Activated CD8-positive, alpha-beta T cell treated with anti-CD3 and anti-CD28 coated beads for 36 hours (primary cell): Measurements from ENCODE around the gene CCND3. TPM values are rescaled to one million over a fixed set of nuclear protein-coding genes. Genes with fewer than 3 reads are reported as not detected.

Source experiments
- ATAC-seq: fragments of 200-7000 bp; cut with Tn5 transposase; one replicate; pipeline ENCODE4 v1.10.0; 2021; ENCODE audit warnings: mild to moderate bottlenecking, moderate library complexity
- CTCF ChIA-PET: fragments of 350-600 bp; sonication (Branson Sonifier 250); formaldehyde crosslinking; loops from one replicate; lab custom pipeline; 2021; ENCODE audit warnings: antibody characterized with exemption; lab: Charles Lee
- POLR2A ChIA-PET: fragments of 350-600 bp; sonication (Branson Sonifier 250); formaldehyde crosslinking; loops from one replicate; lab custom pipeline; 2021; ENCODE audit warnings: antibody characterized with exemption; lab: Charles Lee
- DNase-seq: peaks from one replicate; pipeline ENCODE4 v3.0.0-alpha.2; 2020
- H3K27ac Mint-ChIP-seq: one replicate; pipeline ENCODE4 v1.8.0; 2021; ENCODE audit warnings: mild to moderate bottlenecking, mixed read lengths
- H3K27me3 Mint-ChIP-seq: one replicate; pipeline ENCODE4 v1.8.0; 2021; ENCODE audit warnings: mixed read lengths
- H3K36me3 Mint-ChIP-seq: one replicate; pipeline ENCODE4 v1.8.0; 2021; ENCODE audit warnings: low read depth, mixed read lengths
- H3K4me1 Mint-ChIP-seq: one replicate; pipeline ENCODE4 v1.8.0; 2021; ENCODE audit warnings: low read depth, mixed read lengths
- H3K4me3 Mint-ChIP-seq: one replicate; pipeline ENCODE4 v1.8.0; 2021; ENCODE audit warnings: mild to moderate bottlenecking, moderate library complexity, mixed read lengths
- H3K9me3 Mint-ChIP-seq: one replicate; pipeline ENCODE4 v1.8.0; 2021; ENCODE audit warnings: mixed read lengths
- intact Hi-C: fragments of 100-400 bp; cut with micrococcal nuclease; formaldehyde crosslinking; loops from one replicate; pipeline ENCODE4 v1.10.0; 2022
- total RNA-seq, 2 experiments: library from RNA; stranded (reverse); gene quantifications; one replicate each; pipeline ENCODE4 v1.2.3, GENCODE V29; 2021
- TF ChIP-seq, protein P1 (sequence below): fragments of 200-600 bp; IDR thresholded peaks from one replicate; pipeline ENCODE4 v1.8.0; 2022; ENCODE audit warnings: antibody characterized with exemption, mild to moderate bottlenecking

CCND3 gene
- total RNA-seq, 2 experiments from 2014 or later = 457 to 459 TPM

DNA sequence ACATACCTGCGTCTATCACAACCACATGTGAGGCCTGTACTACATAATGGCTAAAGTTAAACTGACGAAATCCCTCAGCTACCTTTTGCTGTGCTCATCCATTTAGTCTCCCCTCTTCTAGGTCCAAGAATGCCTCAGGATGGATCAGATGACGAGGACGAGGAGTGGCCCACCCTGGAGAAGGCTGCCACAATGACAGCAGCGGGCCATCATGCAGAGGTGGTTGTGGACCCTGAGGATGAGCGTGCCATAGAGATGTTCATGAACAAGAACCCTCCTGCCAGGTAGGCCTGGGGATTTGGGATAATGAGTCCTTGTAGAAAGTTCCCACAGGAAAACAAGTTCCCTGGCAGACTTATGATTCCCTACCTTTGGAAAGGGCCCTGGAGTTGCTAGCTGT lies 14.4 kb downstream of the CCND3 start:
- no peak for DNase-seq
- H3K36me3 Mint-ChIP-seq = peaks cover 66% of the 10 kb centered on the region
- H3K4me1 Mint-ChIP-seq = peaks cover 46% of the 10 kb centered on the region
- intact Hi-C loops = loop anchor here (10.0 kb wide), 2 partner anchors 142 to 288 kb away; partner anchors contain the start of genes MRPS10, PRICKLE4 and TOMM6
- TF ChIP-seq, protein P1, sequence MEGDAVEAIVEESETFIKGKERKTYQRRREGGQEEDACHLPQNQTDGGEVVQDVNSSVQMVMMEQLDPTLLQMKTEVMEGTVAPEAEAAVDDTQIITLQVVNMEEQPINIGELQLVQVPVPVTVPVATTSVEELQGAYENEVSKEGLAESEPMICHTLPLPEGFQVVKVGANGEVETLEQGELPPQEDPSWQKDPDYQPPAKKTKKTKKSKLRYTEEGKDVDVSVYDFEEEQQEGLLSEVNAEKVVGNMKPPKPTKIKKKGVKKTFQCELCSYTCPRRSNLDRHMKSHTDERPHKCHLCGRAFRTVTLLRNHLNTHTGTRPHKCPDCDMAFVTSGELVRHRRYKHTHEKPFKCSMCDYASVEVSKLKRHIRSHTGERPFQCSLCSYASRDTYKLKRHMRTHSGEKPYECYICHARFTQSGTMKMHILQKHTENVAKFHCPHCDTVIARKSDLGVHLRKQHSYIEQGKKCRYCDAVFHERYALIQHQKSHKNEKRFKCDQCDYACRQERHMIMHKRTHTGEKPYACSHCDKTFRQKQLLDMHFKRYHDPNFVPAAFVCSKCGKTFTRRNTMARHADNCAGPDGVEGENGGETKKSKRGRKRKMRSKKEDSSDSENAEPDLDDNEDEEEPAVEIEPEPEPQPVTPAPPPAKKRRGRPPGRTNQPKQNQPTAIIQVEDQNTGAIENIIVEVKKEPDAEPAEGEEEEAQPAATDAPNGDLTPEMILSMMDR = no peak
- CTCF ChIA-PET = interaction anchor here (0.7 to 21.4 kb wide), 5 partner anchors 8 to 119 kb away, joined by 3 to 392 read pairs (median 4); partner anchors contain the start of gene TAF8
- POLR2A ChIA-PET = interaction anchor here (1.2 to 16.7 kb wide), 3 partner anchors 10 to 119 kb away, joined by 3 to 358 read pairs (median 58); partner anchors contain the start of gene TAF8
- no peak for ATAC-seq
- H3K27ac Mint-ChIP-seq = peak overlapping the region; percentile 64
- no peak overlapping the region for H3K4me3 Mint-ChIP-seq
- no peaks in the 10 kb centered on the region for H3K27me3 Mint-ChIP-seq
- no peaks in the 10 kb centered on the region for H3K9me3 Mint-ChIP-seq

DNA sequence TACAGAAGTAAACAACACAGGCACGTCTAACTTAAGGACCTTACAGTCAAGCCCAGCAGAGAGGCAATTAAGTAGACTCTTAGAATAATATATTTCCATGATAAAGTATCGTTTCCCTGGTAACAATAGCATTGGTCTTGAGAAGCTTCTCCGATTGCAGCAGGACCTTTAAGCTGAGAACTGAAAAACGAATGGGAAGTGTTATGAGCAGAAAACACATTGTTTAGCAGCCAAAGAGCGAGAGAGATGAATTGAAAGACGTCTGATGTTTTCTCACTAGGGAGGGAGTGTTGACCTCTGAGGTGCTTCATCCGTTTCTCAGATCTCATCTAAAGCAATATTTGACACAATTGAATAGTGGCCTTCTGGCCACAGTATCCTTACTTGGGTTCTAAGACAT lies 19.5 kb downstream of the CCND3 start:
- intact Hi-C loops = loop anchor here (5.0 to 10.0 kb wide), 3 partner anchors 120 to 293 kb away; partner anchors contain the start of genes MRPS10, PRICKLE4 and TOMM6
- Mint-ChIP-seq H3K4me3 (peak overlapping the region; percentile 93), H3K4me1 (peaks cover 50% of the 10 kb centered on the region), H3K36me3 (peaks cover 39% of the 10 kb centered on the region), H3K27me3 (no peaks in the 10 kb centered on the region), H3K27ac (peak overlapping the region; percentile 99), H3K9me3 (no peaks in the 10 kb centered on the region)
- TF ChIP-seq, protein P1 = no peak
- POLR2A ChIA-PET = interaction anchor here (0.8 to 3.7 kb wide), 12 partner anchors 9 to 135 kb away, joined by 3 to 22 read pairs (median 8); partner anchors contain the start of genes TAF8, TOMM6 and USP49
- no peak for ATAC-seq
- CTCF ChIA-PET = interaction anchor here (0.8 to 6.0 kb wide), 10 partner anchors 8 to 135 kb away, joined by 3 to 119 read pairs (median 20); partner anchors contain the start of genes CCND3, TAF8 and TOMM6
- no peak for DNase-seq

DNA sequence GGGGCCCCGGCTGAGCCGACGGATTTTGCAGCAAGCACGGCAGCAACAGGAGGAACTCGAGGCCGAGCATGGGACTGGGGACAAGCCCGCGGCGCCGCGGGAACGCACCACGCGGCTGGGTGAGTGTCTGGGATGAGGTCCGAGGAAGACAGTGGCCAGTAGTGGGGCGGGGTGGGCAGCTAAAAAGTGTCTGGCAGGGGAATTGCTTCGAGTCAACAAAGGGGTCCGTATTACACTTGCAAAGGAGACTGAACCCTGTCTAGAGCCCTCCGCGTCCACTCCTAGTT lies 20.0 kb downstream of the CCND3 start:
- CTCF ChIA-PET = interaction anchor here (0.8 to 6.0 kb wide), 26 partner anchors 9 to 293 kb away, joined by 3 to 119 read pairs (median 6); partner anchors contain the start of genes CCND3, TAF8, TOMM6 and USP49
- POLR2A ChIA-PET = interaction anchor here (0.7 to 3.7 kb wide), 16 partner anchors 8 to 137 kb away, joined by 3 to 22 read pairs (median 8); partner anchors contain the start of genes CCND3, TAF8, TOMM6 and USP49
- ATAC-seq (no peak), DNase-seq (peak; percentile 20)
- intact Hi-C loops = loop anchor here (5.0 to 10.0 kb wide), 3 partner anchors 121 to 293 kb away; partner anchors contain the start of genes MRPS10, PRICKLE4 and TOMM6
- peak overlapping the region; percentile 93 for H3K4me3 Mint-ChIP-seq
- H3K9me3 Mint-ChIP-seq = no peaks in the 10 kb centered on the region
- peak overlapping the region; percentile 99 for H3K27ac Mint-ChIP-seq
- H3K36me3 Mint-ChIP-seq = peaks cover 38% of the 10 kb centered on the region
- peaks cover 48% of the 10 kb centered on the region for H3K4me1 Mint-ChIP-seq
- TF ChIP-seq, protein P1 = no peak
- no peaks in the 10 kb centered on the region for H3K27me3 Mint-ChIP-seq

DNA sequence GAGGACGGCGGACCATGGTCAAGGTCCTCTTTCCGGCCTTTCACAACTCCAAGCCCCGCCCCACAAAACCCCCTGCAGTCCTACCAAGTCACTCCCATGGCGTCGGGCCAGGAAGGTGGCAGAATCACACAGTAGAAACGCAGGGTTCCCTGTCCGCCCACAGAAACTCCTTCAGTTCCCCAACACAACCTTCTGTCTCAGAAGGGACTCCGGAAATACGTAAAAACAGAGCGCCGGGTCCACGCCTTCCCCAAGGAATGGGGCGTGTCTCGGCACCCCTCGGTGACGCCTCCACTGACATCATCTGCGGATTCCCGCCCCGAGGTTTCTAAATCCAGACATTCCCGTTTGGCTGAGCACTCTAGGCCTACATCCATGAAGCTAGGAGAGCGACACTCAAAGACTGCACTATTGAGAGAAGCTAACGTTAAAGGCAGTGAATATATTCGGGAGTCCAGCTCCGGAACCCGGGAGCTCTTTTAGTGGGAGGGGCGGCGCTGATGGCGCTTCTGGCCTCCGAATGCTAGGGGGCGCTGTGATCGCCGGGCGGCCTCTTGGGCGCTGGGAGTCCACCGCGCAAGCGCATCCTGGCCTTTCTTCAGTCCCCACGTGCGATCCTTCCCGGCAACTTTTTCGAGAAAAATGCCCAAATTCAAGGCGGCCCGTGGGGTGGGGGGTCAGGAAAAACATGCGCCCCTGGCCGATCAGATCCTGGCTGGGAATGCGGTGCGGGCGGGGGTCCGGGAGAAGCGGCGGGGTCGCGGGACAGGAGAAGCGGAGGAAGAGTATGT lies 20.5 kb downstream of the CCND3 start, which contains the start of the genes BYSL and MED20:
Gene BYSL (plus strand): TSS at position 579 of the 791 bp plus-strand sequence. CDS start 64 bp downstream, at position 643.
Gene MED20 (minus strand): TSS at position 219 of the 791 bp plus-strand sequence. CDS start 121 bp downstream, at position 98.
- ChIA-PET CTCF (interaction anchor here (0.6 to 6.0 kb wide), 44 partner anchors 8 to 643 kb away, joined by 3 to 119 read pairs (median 4); partner anchors contain the start of genes CCND3, PRICKLE4, TAF8 and TOMM6), POLR2A (interaction anchor here (0.6 to 3.7 kb wide), 16 partner anchors 9 to 143 kb away, joined by 3 to 22 read pairs (median 8); partner anchors contain the start of genes CCND3, TAF8, TOMM6 and USP49)
- Mint-ChIP-seq H3K27me3 (no peaks in the 10 kb centered on the region), H3K27ac (peak within 1 kb of the TSS; percentile 99), H3K4me1 (peaks cover 47% of the 10 kb centered on the region), H3K4me3 (peak within 1 kb of the TSS; percentile 93), H3K9me3 (no peaks in the 10 kb centered on the region), H3K36me3 (peaks cover 39% of the 10 kb centered on the region)
- intact Hi-C loops = loop anchor here (5.0 to 10.0 kb wide), 3 partner anchors 121 to 294 kb away; partner anchors contain the start of genes MRPS10, PRICKLE4 and TOMM6
- ATAC-seq = peak; percentile 89
- TF ChIP-seq, protein P1 = peak; percentile 95
- peak; percentile 96 for DNase-seq
